ENCODE results near the gene UBE2F. TPM values are rescaled to one million over a fixed set of nuclear protein-coding genes. Genes with fewer than 3 reads are reported as not detected.
"Not testable (repeated sequence)": the region's sequence is repeated elsewhere in the genome, so short reads cannot be mapped to it uniquely, and the experiment has no call there.

The UBE2F gene
- total RNA-seq, 1 experiment from 2014 or later: 71.4 TPM

DNA sequence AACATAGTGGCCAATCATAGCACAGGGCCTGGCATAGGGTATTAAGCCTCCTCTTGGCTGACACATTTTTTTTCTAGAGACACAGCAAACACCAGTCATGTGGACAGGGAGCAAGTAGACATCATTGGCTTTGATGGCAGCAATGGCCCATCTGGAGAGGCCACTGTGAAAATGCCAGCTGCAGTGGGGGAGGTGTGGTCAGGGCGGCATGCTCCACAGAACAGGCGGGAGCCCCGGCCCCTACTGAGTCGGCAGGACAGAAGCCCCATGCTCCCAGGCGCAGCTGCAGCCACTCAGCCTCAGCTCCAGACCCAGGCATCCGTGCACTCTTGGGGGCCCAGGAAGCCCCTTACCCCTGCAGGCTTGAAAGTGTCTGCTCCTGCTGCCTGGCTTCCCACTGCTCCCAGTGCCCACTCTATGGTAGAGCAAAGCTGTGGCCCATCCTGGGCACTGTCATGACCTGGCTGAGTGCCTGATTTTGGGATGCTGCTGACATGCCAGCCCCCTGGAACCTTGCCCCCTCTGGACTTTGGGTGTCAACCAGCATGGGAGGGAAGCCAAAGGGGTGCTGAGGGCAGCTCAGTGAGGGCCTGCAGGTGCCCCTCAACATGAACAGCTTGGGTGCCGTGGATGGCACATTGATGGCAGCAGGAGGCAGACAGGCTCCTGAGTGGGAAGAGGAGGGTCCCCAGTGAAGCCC, 23.3 kb upstream of the UBE2F start:
- no peak for DNase-seq (ENCODE audit: low read depth)

DNA sequence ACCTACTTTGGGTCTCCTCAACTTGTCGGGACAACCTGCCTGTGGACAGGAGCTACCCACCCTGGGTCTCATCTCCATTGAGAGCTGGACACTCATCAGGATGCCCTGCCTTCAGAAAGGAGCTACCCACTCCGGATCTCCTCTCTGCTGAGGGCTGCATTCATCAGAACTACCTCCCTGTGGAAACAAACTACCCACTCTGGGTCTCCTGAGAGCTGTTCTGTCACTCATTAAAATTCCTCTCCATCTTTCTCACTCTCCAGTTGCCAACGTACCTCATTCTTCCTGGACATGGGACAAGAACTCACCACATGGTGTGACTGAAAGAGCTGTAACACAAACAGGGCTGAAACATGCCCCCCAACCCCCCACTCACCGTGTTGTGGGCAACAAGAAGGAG, 22.5 kb upstream of the UBE2F start:
- no peak for DNase-seq (ENCODE audit: low read depth)

- DNase-seq (ENCODE audit: low read depth): no peak
Measured at GRCh38 chr2:237946423-237946822, 20.4 kb upstream of the UBE2F start.

GRCh38 chr2:237951354-237951753, 15.5 kb upstream of the UBE2F start:
- not testable (repeated sequence) for DNase-seq (ENCODE audit: low read depth)

DNA sequence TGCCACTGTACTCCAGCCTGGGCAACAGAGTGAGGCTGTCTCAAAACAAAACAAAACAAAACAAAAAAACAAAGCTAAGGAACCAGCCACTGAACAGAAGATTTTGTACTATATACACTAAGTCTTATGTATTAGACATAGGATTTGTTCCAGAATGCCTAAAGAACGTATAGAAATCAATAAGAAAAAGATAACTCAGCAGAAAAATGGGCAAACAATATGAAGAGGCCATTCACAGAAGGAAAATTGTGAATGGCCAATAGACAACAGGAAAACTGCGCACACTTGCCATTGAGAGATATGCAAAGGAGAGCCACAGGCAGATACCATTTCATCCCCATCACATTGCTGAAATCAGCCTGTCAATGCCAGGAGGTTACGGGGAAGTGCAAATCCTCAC, 14.9 kb upstream of the UBE2F start:
- no peak for DNase-seq (ENCODE audit: low read depth)

DNA sequence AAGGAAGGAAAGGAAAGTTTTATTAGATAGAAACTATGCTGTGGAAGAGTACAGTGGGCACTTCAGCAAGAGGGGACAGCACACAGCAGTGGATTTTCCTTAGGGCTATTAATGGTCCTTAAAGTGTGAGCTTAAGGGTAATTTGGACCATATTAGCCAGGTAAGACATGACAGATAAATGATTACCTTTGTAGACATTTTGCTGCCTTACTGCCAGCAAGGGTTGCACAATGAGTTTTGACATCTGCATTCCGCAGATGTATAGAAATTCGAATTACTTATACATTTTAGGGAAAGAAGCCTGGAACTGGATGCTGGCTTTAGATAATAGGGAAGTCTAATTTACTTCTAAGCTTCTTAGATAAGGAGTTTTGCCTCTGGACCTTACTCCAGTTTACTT, 14.0 kb upstream of the UBE2F start:
- DNase-seq (ENCODE audit: low read depth): no peak

DNA sequence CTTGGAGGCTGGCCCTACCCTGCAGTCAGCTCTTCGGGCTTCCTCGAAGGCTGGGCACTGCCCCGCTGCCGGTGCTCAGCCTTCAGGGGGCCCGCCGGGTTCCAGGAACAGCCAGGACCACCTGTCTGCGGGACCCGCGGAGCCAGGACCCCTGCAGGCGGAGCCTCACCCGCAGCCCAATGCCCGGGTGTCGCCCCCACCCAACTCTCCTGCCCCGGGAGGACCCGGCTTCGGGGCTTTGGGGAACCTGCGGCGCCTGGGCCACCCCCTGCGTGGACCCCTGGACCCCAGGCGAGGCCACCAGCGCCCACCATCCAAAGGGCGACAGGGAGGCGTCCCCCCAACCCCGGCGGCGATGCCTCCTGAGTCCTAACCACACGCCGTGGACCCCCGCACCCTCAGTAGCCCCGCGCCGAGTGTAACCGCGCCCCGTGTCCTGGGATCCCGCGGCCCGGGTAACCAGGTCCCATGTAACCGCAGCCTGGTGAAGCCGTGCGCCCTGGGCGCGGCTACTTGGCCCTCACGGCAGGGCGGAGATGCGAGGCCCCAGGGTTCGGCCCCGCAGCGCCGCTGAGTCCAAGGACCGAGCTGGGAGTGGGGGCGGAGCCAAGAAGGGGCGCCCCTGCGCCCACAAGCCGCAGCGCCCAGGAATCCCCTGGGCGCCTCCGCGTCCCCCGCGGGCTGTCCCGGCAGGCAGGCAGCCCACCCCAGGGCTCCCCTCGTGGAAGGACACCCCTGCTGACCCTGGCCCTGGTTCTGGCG, 11.0 kb upstream of the UBE2F start:
- no peak for DNase-seq (ENCODE audit: low read depth)

DNA sequence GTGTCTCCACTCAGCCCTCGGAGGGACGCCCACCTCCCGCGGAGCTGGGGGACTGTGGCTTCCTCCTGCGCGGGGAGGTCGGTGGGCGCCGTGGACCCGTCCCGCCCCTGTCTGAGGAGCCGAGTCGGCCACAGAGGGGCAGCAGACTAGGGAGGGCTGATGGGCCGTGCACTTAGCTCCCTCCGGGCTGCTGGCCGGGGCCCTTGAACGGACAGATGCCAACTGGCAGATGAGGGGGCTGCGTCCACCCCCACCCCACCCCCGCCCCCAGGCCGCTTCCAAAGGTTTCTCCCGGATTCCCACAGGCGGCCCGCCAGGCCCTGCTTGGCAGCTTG, 10.4 kb upstream of the UBE2F start:
- DNase-seq (ENCODE audit: low read depth): no peak

- DNase-seq (ENCODE audit: low read depth): no peak
Measured at GRCh38 chr2:237961637-237962036, 5.2 kb upstream of the UBE2F start.

- DNase-seq (ENCODE audit: low read depth): no peak
Measured at GRCh38 chr2:237962432-237963084, 4.3 kb upstream of the UBE2F start.

DNA sequence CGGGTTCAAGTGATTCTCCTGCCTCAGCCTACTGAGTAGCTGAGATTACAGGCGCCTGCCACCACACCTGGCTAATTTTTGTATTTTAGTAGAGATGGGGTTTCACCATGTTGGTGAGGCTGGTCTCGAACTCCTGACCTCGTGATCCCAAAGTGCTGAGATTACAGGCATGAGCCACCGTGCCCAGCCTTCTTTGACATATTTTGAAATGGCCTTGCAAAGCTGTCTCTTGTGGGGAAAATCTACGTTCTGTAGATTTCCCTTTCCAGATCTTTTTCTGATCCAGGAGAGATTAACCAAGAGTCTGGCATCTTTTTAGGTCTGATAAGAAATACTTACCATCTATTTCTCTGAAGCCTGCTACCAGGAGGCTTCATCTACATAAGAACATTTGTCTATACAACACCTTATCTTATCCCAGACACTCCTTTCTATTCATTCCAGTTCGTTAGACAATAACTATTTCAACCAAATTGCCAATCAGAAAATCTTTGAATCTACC, 3.3 kb upstream of the UBE2F start:
- DNase-seq (ENCODE audit: low read depth): not testable (repeated sequence)

- no peak for DNase-seq (ENCODE audit: low read depth)
Measured at GRCh38 chr2:237964194-237964577, 2.6 kb upstream of the UBE2F start.

DNA sequence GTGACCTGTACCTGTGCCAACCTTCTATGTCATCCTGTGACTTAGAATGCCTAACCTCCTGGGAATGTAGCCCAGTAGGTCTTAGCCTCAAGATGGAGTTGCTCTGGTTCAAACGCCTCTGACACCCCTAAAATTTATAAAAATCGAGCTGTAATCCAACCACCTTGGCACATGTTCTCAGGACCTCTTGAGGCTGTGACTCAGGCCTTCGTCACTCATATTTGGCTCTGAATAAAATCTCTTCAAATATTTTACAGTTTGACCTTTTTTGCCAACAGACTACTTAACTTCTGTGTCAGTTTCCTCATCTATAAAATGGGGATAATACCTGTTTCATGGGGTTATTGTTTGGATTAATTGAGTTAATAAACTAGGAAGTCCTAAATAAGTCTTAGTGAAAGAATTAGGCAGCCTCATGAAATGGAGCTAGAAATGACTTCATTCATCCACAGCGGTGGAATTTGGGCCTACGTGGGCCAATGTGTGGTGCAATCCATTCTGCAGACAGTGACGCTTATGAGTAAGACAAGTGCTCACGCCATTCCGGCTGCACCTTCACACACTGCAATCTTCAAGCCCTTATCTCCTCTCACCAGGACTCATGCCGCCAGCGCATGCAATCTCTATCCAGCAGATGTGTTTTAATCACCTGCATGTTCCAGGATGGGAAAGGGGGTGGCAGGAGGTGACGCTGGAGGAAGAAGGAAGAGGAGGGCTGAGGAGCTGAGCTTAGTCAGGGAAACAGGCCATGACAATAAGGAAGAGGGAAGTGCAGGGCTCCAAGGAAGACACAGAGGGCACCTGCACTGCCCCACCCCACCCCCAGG, 2.0 kb upstream of the UBE2F start:
- peak; percentile 59 for DNase-seq (ENCODE audit: low read depth)

GRCh38 chr2:237965844-237966243, 970 bp upstream of the UBE2F start:
- not testable (repeated sequence) for DNase-seq (ENCODE audit: low read depth)

DNA sequence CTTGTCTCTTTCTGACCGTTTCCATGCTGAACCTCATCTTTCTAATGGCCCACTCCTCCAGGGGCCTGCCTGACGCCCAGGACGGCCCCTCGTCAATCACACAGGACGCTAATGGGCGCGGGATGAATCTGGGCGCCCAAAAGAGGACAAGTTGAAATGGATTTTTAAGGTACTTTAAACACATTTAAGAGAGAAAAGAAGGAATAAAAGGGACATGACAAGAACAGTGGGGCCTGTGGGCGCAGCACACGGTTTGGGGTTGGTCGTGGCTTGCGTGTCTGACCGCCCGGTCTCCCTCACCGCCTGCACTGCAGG, 607 bp upstream of the UBE2F start:
- DNase-seq (ENCODE audit: low read depth): no peak

DNA sequence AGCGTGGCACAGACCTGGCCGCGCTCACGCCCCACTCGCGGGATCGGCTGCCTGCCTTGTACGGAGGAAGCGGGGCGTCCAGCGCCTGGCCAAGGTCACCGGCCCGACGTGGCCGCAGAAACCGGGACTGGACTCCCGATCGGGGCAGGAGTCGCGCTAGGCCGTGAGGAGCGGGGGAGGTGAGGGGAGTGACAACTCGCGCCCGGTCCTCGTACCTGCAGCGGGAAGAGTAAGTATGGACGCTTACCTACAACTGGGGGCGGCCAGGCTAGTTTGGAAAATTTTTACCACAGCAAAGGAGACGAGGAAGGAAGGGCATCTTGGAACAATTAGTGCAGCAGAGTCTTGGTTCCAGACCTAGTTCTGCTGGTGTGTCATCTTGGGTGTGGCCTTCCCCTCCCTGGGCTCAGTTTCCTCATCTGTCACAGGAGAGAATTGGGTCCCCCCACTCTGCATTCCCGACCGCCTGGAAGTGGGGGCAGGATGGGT, 693 bp downstream of the UBE2F start:
- no peak for DNase-seq (ENCODE audit: low read depth)

- DNase-seq (ENCODE audit: low read depth): no peak
Measured at GRCh38 chr2:237968048-237968862, 1.4 kb downstream of the UBE2F start.

- no peak for DNase-seq (ENCODE audit: low read depth)
Measured at GRCh38 chr2:237971661-237972060, 4.8 kb downstream of the UBE2F start.

DNA sequence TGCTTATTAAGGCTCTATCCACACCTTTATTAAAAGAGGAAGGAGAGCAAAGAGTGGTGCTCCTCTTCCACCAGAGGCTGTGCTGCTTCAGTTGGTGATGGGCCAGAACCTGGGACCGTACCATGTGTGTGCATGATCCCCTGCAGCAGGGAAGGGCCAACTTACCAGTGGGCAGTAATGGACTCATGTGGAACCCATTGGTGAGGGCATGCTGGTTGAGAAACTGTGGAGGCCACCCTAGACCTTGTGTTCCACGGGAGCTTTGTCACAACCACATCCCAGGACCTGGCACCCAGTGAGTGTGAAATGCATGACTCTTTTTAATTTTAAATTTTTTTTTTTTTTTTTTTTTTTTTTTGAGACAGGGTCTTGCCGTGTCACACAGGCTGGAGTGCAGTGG, 5.4 kb downstream of the UBE2F start:
- DNase-seq (ENCODE audit: low read depth): no peak

DNA sequence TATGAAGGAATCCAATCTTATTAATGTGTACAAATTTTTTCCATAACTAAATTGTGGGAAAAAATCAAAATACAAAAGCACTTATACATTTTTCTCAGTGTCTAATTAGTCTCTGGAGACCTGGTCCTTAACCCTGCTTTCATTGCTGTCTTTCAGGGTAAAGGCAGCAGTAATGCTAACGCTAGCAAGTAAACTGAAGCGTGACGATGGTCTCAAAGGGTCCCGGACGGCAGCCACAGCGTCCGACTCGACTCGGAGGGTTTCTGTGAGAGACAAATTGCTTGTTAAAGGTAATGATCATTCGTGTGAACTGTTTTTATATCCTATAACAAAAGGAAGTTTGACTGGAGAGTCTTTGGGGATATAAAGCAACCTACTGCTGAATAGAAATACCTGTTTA, 6.1 kb downstream of the UBE2F start:
- DNase-seq (ENCODE audit: low read depth): no peak

- no peak for DNase-seq (ENCODE audit: low read depth)
Measured at GRCh38 chr2:237977380-237977779, 10.6 kb downstream of the UBE2F start.

Data from HT1080 (cell line).